GM19351 (cell line): ENCODE data around the gene PIK3CD.
"Not testable (repeated sequence)": the region's sequence is repeated elsewhere in the genome, so short reads cannot be mapped to it uniquely, and the experiment has no call there.

Experiments
- ATAC-seq: cut with Tn5 transposase; IDR thresholded peaks from one replicate; pipeline ENCODE4 v1.9.1; 2021; ENCODE audit warnings: mild to moderate bottlenecking, moderate library complexity; ENCODE audit not compliant: unreplicated experiment

The PIK3CD gene

GRCh38 chr1:9731561-9731960 lies 80.0 kb downstream of the PIK3CD start:
- ATAC-seq: no peak

DNA sequence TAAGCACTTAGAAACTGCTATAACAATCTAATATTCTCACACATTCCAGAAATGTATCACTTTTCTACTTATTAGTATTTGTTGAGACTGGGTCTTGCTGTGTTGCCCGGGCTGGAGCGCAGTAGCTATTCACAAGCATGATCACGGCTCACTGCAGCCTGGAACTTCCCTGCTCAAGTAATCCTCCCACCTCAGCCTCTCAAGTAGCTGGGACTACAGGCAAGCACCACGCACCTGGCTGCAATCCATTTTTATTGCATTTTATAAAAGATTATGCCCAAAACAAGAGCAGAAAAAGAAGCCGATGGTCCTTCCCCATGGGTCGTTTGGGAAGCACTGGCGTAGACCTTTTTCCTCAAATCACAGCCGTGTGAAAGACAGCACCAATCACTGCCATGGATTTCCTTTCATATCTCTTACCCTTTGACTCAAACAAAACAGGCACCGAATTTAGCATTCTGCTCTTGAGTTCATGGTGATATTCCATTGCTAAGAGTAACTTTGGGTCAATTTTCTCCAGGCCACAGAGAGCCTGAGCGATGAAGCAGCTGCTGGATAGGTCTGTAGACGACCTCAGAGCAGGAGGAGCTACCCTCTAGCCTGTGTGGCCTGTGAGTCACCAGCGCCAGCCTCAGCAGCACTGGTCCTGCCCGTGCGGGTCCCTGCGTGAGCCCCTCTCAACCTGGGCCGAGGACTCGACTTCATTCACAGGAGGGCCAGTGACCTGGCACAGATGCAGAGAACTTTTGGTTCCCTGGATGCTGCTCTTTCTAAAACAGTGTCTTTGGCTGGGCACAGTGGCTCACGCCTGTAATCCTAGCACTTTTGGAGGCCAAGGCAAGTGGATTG lies 80.8 kb downstream of the PIK3CD start:
- no peak for ATAC-seq

DNA sequence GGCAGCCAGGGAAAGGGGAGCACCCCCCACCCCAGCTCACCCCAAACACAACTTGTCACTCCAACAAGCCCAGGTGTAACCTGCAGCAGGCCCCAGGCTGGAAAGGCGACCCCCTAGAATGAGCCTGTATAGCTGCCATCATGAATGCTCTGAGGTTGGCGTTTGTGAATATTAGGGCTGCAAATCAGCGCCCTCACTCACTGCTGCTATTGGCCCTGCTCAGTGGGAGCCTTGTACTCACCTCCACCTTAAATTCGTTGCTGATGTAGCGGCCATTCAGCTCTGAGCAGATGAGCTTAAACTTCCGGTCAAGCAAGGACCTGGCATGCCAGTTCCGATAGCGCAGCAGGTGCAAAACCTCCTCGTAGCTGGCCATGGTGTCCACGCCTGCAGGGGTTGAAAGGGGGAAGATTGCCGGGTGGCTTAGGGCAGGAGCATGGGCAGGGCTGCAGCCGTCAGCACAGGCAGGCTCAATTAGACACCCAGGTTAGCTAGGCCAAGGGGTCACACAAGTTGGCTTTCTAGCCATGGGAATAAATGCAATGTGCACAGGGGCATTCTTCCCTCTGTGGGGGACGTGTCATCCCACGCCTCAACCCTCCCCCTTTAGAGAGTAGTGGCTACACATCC lies 81.7 kb downstream of the PIK3CD start:
- no peak for ATAC-seq

DNA sequence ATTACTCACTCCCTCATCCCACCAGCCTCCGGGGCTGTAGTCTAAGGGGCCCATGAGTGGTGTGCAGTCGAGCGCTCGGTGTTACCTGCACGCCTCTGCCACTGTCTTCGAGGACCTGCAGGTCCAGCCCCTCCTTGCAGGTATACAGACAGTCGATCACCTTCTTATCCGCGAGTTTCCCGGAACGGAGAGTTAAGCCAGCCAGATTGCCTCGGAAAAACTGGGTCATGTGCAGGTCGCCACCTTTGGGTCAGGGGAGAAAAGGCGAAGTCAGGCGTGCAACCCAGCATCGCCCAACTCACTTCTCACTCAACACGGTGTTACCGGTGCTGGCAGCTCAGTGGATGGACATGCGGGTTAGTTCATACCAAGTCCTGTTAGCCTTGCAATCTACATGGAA lies 84.3 kb downstream of the PIK3CD start:
- no peak for ATAC-seq

GRCh38 chr1:9736241-9736640 lies 84.7 kb downstream of the PIK3CD start:
- no peak for ATAC-seq

- no peak for ATAC-seq
Measured at GRCh38 chr1:9737057-9737456, 85.5 kb downstream of the PIK3CD start.

- ATAC-seq: no peak
Measured at GRCh38 chr1:9737671-9738070, 86.1 kb downstream of the PIK3CD start.

- no peak for ATAC-seq
Measured at GRCh38 chr1:9744106-9744799, 92.7 kb downstream of the PIK3CD start.

DNA sequence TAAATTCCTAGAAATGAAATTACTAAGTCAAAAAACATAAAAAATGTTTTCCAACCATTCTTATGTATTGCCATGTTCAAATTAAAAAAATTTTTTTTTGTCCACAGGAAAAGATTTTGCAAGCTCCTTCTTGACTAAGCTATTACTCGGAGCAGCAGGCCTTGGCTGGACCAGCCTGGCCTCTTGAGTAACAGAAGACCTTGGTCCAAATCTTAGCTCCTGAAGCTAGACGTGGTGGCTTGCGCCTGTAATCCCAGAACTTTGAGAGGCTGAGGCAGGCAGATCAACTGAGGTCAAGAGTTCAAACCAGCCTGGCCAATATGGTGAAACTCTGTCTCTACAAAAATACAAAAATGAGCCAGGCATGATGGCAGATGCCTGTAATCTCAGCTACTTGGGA lies 94.7 kb downstream of the PIK3CD start:
- no peak for ATAC-seq

GRCh38 chr1:9746651-9747050 lies 95.1 kb downstream of the PIK3CD start:
- no peak for ATAC-seq

DNA sequence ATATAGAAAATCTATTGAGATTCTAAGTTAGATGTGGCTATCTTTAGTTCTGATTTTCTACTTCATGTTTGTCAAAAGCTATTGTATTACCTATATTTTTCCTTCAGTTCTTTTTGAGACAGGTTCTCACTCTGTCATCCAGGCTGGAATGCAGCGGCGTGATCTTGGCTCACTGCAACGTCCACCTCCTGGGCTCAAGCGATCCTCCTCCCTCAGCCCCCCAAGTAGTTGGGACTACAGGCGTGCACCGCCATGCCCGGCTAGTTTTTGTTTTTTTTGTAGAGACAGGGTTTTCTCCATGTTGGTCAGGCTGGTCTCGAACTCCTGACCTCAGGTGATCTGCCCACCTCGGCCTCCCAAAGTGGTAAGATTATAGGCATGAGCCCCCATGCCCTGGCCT lies 96.9 kb downstream of the PIK3CD start:
- ATAC-seq: not testable (repeated sequence)

- no peak for ATAC-seq
Measured at GRCh38 chr1:9749361-9749760, 97.8 kb downstream of the PIK3CD start.

GRCh38 chr1:9751971-9752370 lies 100.4 kb downstream of the PIK3CD start:
- no peak for ATAC-seq

DNA sequence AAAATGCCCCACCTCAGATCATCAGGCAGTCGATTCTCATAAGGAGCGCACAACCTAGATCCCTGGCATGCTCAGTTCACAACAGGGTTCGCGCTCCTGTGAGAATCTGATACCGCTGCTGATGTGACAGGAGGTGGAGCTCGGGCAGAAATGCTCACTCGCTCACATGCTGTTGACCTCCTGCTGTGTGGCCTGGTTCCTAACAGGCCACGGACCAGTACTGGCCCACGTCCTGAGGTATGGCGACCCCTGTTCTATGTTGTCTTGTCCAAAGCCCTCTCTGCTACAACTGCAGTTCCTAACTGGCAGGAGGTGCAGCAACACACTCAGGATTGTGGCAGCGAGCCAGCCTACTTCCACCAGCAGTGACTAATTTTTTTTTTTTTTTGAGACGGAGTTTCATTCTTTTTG lies 101.6 kb downstream of the PIK3CD start:
- no peak for ATAC-seq

- no peak for ATAC-seq
Measured at GRCh38 chr1:9755441-9755995, 104.0 kb downstream of the PIK3CD start.

DNA sequence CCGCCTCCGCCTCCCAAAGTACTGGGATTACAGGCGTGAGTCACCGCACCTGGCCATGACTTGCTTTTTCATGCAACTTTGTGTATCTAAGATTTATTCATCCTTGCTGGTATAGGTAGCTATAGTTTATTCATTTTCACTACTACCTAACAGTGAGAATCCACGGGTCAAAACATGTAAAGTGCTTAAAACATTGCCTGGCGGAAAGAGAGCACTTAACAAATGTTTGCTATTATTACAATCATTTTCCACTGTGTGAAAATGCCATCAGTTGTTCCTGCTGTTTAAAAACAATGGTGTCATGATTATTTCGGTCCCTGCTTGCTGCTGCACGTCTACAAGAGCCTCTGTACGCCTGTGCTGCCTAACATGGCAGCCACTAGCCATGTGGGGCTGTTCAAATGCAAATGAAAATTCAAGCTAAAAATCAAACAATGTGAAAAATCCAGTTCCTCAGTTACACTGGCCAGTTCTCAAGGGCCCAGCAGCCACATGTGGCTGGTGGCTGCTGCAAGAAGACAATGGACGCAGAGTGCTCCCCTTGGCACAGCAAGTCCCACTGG lies 107.1 kb downstream of the PIK3CD start:
- ATAC-seq: no peak

DNA sequence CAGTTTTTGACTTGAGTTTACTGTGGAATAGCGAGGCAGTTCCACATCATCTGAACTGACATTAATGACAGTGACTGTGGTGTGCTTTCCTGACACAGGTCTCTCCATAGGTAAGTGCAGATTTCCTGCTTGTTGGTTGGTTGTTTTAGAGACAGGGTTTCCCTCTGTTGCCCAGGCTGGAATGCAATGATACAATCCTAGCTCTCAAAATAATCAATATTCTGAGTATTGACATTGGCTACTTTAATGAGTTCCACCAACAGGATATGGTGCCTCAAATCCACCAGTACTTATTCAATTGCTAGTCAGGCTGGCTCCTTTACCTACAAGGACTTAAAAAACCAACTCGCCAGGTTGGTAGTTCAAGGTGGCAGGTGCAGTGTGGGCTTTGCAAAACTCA lies 108.4 kb downstream of the PIK3CD start:
- no peak for ATAC-seq

DNA sequence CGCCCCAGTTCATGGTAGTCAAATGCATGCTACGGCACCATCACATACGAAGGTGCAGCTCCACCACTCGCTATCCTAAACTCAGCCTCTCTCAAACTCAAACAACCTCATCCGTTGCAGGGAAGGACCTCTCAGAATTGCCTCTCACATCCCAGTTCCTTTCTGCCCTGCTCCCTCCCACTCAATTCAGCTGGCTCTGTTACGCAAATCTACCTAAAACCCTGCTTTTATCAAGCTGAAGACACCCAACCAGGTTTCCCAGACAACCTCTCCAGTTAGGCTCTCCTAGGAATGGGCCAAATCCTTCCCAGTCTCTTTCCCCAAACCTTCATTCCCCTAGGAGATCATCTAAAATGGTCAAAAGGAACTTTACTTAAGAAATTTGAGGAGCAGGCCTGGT lies 109.3 kb downstream of the PIK3CD start:
- ATAC-seq: no peak

DNA sequence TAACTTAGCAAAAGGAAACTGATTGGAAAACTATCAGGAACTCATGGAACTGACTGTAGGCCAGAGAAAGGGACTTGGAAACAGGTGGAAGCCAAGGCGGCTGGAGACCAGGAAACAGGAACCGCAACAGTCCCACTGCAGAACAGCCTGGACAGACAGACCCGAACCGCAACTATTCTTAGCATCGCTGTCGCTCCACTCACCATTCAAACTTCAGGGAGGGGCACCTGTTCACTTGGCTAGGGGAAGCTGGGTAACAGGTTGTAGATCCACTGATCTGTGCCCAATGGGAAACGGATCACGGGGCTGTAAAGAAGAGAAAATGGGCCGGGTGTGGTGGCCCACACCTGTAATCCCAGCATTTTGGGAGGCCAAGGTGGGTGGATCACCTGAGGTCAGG lies 110.3 kb downstream of the PIK3CD start:
- no peak for ATAC-seq

DNA sequence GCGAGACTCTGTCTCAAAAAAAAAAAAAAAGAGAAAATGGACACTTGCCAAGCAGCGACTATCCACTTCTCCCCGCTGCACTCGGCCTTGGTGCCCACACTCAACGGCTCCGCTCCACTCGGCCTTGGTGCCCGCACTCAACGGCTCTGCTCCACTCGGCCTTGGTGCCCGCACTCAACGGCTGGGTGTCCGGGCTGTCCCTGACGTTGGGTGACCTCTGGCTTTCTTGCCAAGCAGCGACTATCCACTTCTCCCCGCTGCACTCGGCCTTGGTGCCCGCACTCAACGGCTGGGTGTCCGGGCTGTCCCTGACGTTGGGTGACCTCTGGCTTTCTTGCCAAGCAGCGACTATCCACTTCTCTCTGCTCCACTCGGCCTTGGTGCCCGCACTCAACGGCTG lies 110.9 kb downstream of the PIK3CD start:
- ATAC-seq: not testable (repeated sequence)

DNA sequence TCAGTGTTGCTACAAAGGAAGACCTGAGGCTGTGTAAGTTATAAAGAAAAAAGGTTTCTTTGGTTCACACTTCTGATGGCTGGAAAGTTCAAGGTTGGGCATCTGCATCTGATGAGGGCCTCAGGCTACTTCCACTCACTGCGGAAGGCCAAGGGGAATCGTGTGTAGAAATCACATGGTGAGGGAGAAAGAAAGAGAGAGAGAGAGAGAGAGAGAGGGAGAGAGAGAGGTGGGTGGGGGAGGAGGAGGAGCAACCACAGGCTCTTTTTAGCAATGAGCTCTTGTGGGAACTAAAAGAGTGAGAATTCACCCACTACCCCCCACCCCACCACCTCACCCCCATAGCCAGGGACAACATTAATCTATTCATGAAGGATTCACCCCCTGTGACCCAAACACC lies 112.4 kb downstream of the PIK3CD start:
- ATAC-seq: no peak
